ENCODE measurements around the gene MRPS23. TPM values are rescaled to one million over a fixed set of nuclear protein-coding genes. Genes with fewer than 3 reads are reported as not detected.

MRPS23 gene
- total and polyA plus RNA-seq, 2 of the 13 experiments (the other 11 are each of a cell fraction or from before 2014, with no cell fraction given), result 63.2 to 181 TPM

- TF ChIP-seq, protein P1, sequence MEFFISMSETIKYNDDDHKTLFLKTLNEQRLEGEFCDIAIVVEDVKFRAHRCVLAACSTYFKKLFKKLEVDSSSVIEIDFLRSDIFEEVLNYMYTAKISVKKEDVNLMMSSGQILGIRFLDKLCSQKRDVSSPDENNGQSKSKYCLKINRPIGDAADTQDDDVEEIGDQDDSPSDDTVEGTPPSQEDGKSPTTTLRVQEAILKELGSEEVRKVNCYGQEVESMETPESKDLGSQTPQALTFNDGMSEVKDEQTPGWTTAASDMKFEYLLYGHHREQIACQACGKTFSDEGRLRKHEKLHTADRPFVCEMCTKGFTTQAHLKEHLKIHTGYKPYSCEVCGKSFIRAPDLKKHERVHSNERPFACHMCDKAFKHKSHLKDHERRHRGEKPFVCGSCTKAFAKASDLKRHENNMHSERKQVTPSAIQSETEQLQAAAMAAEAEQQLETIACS (CRISPR knock-in tag; IDR thresholded peaks at IDR 0.05), result peak; percentile 75
- TF ChIP-seq KMT2B (CRISPR knock-in tag; IDR thresholded peaks at IDR 0.05) (0 out of 2 replicates have a peak, but pooled peaks have one; percentile 33), ZNF597 (CRISPR knock-in tag; IDR thresholded peaks at IDR 0.05) (0 out of 2 replicates have a peak, but pooled peaks have one; percentile 1), ZNF138 (CRISPR knock-in tag; IDR thresholded peaks at IDR 0.05; ENCODE audit: low read depth) (peak; percentile 59; the same call in 1 of the 2 replicates), ZNF616 (CRISPR knock-in tag; IDR thresholded peaks at IDR 0.05; ENCODE audit: low read depth) (peak; percentile 66), SP5 (CRISPR knock-in tag; IDR thresholded peaks at IDR 0.05; ENCODE audit: borderline replicate concordance, low read depth) (peak; percentile 77), ZNF558 (CRISPR knock-in tag; IDR thresholded peaks at IDR 0.05; ENCODE audit: borderline replicate concordance) (peak; percentile 90; the same call in 1 of the 2 replicates), ZNF781 (CRISPR knock-in tag; IDR thresholded peaks at IDR 0.05; ENCODE audit: borderline replicate concordance, not compliant biosample characterization) (no peak), ZNF576 (CRISPR knock-in tag; IDR thresholded peaks at IDR 0.05) (0 out of 2 replicates have a peak, but pooled peaks have one; percentile 45), SYNCRIP (IDR thresholded peaks at IDR 0.05; ENCODE audit: insufficient read depth, low read depth, low read length) (no peak), NFRKB (IDR thresholded peaks at IDR 0.05) (no peak), ZNF598 (CRISPR knock-in tag; IDR thresholded peaks at IDR 0.05; ENCODE audit: borderline replicate concordance) (peak; percentile 62; the same call in 1 of the 2 replicates), ETV5 (CRISPR knock-in tag; IDR thresholded peaks at IDR 0.05; ENCODE audit: borderline replicate concordance) (peak; percentile 86), HNRNPK (IDR thresholded peaks at IDR 0.05; ENCODE audit: low read depth, low read length, poor library complexity, severe bottlenecking) (no peak), FOSL2 (CRISPR knock-in tag; IDR thresholded peaks at IDR 0.05) (peak; percentile 63), ZKSCAN8 (CRISPR knock-in tag; IDR thresholded peaks at IDR 0.05; ENCODE audit: borderline replicate concordance) (peak; percentile 55; the same call in 1 of the 2 replicates), KDM4B (CRISPR knock-in tag; IDR thresholded peaks at IDR 0.05) (peak; percentile 62), ZNF512 (CRISPR knock-in tag; IDR thresholded peaks at IDR 0.05) (no peak), ZNF251 (CRISPR knock-in tag; IDR thresholded peaks at IDR 0.05) (no peak), MBNL3 (CRISPR knock-in tag; conservative IDR thresholded peaks at IDR 0.05) (no peak)
- TF ChIP-seq, protein P2, sequence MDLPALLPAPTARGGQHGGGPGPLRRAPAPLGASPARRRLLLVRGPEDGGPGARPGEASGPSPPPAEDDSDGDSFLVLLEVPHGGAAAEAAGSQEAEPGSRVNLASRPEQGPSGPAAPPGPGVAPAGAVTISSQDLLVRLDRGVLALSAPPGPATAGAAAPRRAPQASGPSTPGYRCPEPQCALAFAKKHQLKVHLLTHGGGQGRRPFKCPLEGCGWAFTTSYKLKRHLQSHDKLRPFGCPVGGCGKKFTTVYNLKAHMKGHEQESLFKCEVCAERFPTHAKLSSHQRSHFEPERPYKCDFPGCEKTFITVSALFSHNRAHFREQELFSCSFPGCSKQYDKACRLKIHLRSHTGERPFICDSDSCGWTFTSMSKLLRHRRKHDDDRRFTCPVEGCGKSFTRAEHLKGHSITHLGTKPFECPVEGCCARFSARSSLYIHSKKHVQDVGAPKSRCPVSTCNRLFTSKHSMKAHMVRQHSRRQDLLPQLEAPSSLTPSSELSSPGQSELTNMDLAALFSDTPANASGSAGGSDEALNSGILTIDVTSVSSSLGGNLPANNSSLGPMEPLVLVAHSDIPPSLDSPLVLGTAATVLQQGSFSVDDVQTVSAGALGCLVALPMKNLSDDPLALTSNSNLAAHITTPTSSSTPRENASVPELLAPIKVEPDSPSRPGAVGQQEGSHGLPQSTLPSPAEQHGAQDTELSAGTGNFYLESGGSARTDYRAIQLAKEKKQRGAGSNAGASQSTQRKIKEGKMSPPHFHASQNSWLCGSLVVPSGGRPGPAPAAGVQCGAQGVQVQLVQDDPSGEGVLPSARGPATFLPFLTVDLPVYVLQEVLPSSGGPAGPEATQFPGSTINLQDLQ (CRISPR knock-in tag; IDR thresholded peaks at IDR 0.05), result 0 out of 2 replicates have a peak, but pooled peaks have one; percentile 75
These were observed 12.2 kb upstream of the MRPS23 start (continued) for GRCh38 chr17:57861790-57862693.

Measured in HepG2 (cell line).